Measurements from ENCODE around the gene CCDC28B. TPM values are rescaled to one million over a fixed set of nuclear protein-coding genes. Genes with fewer than 3 reads are reported as not detected.

Gene CCDC28B
- total and polyA plus RNA-seq, 2 donors (not counting 3 experiments of a cell fraction or from before 2014, with no cell fraction given), result 12.0 to 19.1 TPM

DNA sequence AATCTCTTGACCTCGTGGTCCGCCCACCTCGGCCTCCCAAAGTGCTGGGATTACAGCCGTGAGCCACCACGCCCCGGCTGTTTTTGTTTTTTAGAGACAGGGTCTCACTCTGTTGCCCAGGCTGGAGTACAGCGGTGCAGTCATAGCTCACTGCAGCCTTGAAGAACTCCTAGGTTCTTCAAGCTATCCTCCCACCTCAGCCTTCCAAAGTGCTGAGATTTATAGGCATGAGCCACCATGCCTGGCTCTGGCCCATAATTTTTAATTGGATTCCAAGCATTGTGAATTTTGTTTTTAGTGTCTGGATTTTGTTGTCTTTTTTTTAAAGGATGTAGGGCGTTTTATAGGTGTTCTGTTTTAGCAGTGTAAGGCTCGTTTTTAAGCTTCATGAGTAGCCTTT lies 49.5 kb upstream of the CCDC28B start:
- BruUV-seq (replicated peaks), result no TSS peak
- peaks cover 54% of the 10 kb centered on the region for H3K79me2 ChIP-seq (ENCODE audit: control insufficient read depth, insufficient read depth, low read length)
- CTCF ChIA-PET, result interaction anchor here (0.5 to 2.5 kb wide), 3 partner anchors 23 to 42 kb away, joined by 3 to 12 read pairs (median 11); partner anchors contain the start of gene KPNA6
- no peak for FAIRE-seq
- intact Hi-C loops (cut with micrococcal nuclease) (no loop called here), dilution Hi-C loops (cut with MboI; ENCODE audit: extremely low pct_ligation_motif_present, low sequenced_read_pairs) (no loop called here)
- no peaks in the 10 kb centered on the region for H3K9me1 ChIP-seq (replicated peaks; ENCODE audit: control insufficient read depth, extremely low read depth, insufficient read depth, low read length)
- TF ChIP-seq GATA2 (IDR thresholded peaks at IDR 0.05; ENCODE audit: insufficient read depth, insufficient read length, low read depth, low read length) (no peak), CTCF (IDR thresholded peaks at IDR 0.05; ENCODE audit: extremely low read depth in 1 of 2, insufficient read depth in 1 of 2, low read depth in 1 of 2, low read length in 2 of 2) (no peak), MYC (IDR thresholded peaks at IDR 0.05; ENCODE audit: low read depth, low read length) (no peak), MAX (IDR thresholded peaks at IDR 0.05; ENCODE audit: insufficient read depth, insufficient read length) (no peak), POLR2A (IDR thresholded peaks at IDR 0.05; ENCODE audit: low read depth, low read length) (no peak), POLR2AphosphoS5 (IDR thresholded peaks at IDR 0.05; ENCODE audit: insufficient read depth, low read depth, low read length) (no peak), EZH2 (IDR thresholded peaks at IDR 0.05; ENCODE audit: borderline replicate concordance, low read depth, low read length, severe bottlenecking) (no peak), FOS (IDR thresholded peaks at IDR 0.05; ENCODE audit: borderline replicate concordance, insufficient read depth, low read length) (no peak)
- peaks cover 2% of the 10 kb centered on the region for H4K20me1 ChIP-seq (replicated peaks; ENCODE audit: control insufficient read depth, extremely low read depth, insufficient read depth, low read length)
- H3K4me1 ChIP-seq (ENCODE audit: control insufficient read depth, extremely low read depth, insufficient read depth, low read length), result no peaks in the 10 kb centered on the region
- no peak overlapping the region for H3K4me3 ChIP-seq (replicated peaks in 1 of 3; ENCODE audit: insufficient read depth in 1 of 3, low read depth in 1 of 3, low read length in 3 of 3)
- no peak overlapping the region for H3K27ac ChIP-seq (ENCODE audit: insufficient read depth, low read depth, low read length)
- H3K9me3 ChIP-seq (replicated peaks; ENCODE audit: control insufficient read depth, insufficient read depth, low read length), result no peaks in the 10 kb centered on the region
- POLR2A ChIA-PET, result interaction anchor here (0.6 kb wide), 2 partner anchors 10 to 15 kb away, joined by 3 to 5 read pairs; no protein-coding TSS in a partner anchor
- H2AFZ ChIP-seq (ENCODE audit: low read depth, low read length), result no peak overlapping the region
- H3K27me3 ChIP-seq (ENCODE audit: control insufficient read depth in 2 of 2, insufficient read depth in 2 of 2, low read length in 2 of 2), result no peaks in the 10 kb centered on the region
- H3K9ac ChIP-seq (replicated peaks; ENCODE audit: extremely low read depth, insufficient read depth, low read length), result no peak overlapping the region
- no peak for DNase-seq (ENCODE audit: low read depth, low spot score)
- no peaks in the 10 kb centered on the region for H3K36me3 ChIP-seq (ENCODE audit: control insufficient read depth in 2 of 2, extremely low read depth in 1 of 2, insufficient read depth in 2 of 2, low read length in 2 of 2)
- no peak overlapping the region for H3K4me2 ChIP-seq (ENCODE audit: insufficient read depth, low read length)
